OCI-M1 (cell line): Measurements from ENCODE around the gene ADAMTS9.

Experiments used
- DNase-seq: peaks from one replicate; lab custom pipeline; 2025; lab: John Stamatoyannopoulos, UW

The ADAMTS9 gene

DNA sequence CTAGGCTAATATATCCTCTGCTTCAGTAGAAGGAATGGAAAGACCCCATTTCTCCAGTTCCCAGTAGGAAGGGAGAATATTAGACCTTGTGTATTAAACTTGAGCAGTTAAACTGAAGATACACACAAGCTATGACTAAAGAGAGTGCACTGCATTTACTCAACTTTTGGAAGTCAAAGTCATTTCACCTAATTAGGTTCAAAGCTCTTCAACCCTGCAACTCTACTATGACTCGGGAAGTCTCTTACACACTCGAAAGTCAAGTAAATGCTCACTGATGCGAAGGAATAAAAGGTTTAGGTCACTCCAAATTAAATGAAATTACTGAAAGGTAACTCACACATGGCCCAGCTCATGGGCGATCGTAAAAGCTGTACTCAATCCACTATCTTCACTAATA lies 33.8 kb downstream of the ADAMTS9 start:
- DNase-seq = no peak

DNA sequence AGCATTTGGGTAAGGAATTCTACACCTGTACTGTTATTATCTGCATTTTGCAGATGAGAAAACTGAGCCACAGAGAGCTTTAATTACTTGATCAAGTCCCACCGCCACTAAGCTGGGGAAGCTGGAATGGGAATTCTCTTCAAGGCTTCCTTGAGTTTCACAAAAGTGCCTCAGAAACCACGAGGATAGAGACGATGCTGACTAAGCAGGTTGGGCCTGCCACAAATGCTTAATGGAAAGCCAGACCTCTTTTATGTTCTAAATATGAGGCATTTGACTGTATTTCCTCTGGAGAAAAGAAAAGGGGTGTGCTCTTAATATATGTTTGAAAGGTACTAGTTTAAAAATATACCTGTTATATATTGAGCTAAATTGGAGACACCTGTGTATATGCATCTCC lies 34.7 kb downstream of the ADAMTS9 start:
- no peak for DNase-seq

DNA sequence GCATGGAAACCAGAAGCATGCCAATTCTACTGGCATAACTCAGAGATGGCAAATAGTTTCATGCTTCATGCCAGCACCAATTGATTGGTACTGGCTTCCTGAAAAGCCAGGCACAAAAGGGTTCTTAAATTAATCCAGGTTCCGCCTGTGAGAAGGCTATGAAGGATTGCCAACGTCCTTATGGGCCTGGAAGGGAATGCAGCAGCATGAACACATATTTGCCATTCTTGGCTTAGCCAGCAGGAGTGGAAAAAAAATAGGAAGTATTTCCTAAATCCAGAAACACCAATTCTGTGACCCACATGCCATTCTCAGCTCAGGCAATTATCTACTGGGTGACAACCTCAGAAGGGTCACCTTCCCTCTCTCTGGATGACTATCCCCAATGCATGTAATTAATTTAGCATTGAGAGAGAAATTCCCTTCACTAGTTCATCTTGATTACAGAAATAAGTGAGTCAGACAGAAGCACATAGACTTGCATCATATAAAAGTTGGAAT lies 36.0 kb downstream of the ADAMTS9 start:
- DNase-seq = no peak

DNA sequence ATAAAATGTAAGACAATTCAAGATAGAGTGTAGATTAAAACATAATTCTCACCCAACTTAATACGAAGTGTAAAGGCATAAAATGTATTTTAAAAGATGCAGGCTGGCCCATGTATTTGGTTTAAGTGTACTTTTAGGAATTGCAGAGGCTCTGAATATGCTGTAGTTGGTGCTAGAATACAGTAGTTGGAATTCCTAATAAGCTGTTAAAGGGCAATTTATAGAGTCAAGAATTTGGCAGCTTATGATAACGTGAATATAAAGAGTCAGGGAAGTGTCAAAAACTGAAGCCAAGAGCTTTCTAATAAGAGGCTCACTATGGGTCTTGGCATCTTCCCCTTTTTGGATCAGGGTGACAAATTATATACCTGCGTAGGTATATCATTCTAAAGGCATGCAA lies 36.5 kb downstream of the ADAMTS9 start:
- DNase-seq = no peak

DNA sequence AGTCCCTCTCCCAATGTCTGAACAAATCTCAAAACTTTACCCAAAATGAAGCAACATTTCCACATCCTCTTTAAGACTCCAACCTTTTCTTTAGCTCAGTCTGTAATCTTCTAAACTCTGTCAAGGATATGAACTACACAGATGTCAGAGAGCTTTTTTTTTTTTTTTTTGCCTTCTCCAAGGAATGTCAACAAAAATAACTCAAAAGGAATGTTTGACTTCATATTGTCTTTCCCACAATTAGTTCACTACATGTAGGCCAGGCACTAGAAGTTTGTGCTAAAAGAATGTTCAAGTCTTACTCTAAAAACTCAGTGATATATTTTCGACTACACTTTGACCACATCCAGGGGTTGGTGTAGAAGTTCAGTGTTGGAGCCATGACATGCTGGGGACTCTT lies 37.1 kb downstream of the ADAMTS9 start:
- DNase-seq = no peak

DNA sequence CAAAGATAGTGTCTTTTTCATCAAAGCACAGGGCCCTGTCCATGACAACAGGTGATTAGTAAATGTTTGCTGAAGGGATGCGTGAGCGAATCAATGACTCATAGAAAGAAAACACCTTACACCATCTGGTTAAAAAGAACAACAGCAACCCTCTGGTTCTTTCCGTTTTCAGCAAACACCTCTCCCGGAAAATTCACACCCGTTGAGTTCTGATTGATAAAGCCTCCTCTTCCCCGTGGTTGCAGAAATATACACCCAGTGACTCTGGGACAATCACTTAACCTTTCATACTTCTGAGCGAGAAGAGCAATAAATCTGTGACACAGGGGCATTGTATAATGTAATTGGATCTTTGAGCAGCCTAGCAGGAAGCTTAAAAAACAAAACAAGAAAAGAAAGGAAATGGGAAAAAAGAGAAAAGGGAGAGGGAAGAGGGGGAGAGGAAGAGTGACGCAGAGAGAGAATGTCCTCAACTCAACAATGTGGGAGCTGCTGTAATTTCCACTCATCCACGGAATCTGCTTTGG lies 37.6 kb downstream of the ADAMTS9 start:
- DNase-seq = no peak

DNA sequence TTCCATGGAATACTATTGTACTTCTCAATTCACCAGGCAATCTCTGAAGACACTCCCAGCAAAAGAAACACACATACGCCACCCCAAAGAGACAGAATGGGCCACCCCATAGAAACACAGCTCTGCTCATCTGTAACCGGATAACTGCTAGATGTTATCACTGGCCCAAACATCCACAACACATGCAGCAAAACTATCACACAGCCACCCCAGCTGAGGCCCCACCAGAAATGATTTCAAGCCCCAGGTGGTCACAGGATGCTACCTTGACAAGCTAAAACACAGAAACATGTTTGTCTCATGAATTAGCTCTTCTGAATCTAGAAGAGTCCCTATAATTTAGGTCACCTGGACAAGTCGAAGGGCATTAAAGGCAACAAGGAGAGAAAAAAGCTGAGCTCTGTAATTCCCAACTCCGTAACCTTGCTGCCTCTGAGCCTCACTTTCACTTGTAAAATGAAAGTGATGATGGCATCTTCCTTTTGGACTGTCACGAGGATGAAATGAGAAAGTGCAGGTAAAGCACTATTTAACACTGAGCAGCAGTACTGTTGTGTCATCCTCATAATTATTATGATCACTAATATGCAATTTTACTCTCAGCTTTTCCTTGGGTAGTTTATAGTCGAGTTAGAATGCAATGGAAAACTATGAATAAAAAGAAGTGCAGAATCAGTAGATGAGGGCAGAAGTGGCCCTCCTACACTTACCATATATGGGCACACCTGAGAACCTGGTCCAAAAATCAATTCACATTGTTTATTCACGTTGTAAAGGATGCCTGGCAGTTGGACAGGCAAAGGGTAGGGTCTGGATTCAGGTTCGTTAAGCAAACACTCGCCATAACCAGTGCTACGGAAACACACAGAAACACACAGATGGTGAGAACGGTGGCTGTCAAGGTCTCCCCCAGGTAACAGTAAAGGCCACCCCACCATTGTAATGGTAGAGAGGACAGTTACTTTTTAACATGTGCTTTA lies 38.6 kb downstream of the ADAMTS9 start:
- DNase-seq = no peak

DNA sequence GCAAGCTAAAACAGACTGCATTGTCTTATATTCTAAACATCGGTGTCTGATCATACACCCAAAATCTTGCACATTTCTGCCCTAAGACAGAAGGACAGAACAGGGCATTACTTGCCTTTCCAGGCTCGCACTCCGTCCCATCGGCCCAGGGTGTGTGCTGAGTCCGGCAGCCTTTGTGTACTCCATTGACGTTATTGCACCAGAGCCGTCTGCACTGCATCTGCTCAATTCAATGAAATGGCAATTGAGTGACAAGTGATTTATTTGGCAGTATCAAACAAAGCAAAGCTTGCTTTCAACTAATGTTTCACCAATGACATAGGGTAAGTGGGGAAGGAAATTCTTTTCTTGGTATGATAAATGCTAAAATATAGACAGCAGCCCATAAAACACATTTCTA lies 40.0 kb downstream of the ADAMTS9 start:
- no peak for DNase-seq

DNA sequence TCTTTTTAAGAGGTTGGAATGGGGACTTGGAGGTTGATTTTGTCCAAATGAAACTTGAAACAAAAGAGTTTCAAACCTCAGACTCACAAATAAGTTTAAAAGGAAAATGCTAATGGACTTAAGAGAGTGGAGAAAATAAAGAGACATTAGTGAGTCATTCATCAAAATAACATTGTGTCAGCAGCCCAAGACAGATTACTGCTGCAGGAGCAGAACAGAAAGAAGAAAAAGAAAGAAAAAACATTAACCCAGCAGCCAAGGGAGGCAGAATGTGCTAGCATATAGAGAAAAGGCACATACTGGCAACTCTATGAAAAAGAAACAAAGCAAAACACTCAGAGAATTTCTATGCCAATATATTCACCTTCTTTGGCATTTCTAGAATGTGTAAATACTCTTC lies 42.6 kb downstream of the ADAMTS9 start:
- DNase-seq = no peak

DNA sequence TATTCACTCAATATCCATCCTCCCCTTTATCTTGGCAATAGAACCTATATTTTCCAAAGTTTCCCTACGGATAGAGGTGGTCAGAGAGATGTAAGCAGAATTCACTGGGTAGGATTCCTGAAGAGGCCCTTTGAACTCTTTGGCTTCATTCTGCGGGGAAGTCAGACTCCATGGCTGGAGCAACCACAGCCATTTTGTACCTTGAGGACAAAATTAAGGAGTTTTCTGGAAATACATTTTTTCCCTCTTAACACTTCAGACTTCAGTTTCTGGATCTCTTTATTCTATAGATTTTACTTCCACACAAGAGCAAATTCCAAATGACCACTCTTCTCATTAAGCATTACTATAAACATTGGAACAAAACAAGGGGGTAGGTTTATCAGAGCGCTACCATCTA lies 43.3 kb downstream of the ADAMTS9 start:
- DNase-seq = no peak

DNA sequence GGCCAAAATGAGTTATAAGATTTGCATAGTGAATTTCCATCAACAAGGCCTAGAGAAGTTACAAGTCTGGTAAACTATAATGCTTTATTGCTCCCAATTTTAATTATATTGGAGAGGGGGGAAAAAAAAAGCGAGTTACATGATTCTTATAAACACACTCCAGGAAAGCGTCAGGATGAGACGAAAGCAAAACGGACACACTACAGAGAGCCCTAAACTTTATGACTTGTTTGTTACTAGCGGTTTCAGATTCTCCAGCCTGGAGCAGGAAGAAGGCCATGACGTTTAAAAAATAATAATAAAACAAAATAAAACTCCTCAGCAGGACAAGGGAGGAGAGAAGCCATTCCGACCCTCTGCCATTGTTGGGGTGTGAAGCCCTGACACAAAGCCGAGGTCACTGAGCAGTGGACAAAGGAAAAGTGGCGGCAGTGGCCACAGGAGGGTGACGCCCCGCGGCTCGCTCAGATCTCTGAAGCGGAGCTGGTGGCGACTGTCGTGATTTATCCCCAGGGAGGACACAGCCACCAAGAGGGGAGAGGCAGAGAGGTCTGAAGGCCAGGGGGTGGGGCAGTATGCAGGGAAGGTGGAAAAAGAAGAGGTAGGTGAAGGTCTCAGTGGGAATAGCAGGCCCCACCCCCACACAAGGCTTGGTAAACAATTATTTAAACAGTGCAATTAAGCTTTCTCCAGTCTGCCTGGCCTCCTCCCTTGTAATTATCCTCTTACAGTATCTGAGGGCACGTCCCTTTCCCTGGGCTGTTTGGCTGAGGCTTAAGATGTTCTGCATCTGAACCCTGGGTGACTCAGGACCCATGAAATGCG lies 45.3 kb downstream of the ADAMTS9 start:
- DNase-seq = no peak

DNA sequence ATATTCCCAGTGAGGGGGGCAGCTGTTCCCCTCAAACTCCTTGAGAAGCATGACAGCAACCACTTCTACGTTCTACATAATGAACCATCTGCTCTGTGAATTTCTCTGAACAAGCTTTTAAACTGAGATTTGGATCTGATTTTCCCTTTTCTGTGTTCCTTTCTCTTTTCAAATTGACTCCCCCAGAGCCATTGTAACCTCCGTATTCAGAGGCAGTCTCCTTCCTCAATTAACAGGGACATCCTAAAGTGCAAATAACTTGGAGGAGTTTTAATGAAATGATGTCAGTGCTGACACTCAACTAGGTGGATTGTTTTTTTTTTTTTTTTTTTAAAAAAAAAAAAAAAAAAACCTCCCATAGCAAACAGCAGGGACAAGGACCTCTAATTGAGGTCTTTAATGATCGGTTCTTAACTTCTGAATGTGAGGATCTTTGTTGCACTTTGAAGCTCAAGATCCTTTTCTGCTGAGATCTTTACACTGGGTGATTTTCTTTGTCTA lies 48.8 kb downstream of the ADAMTS9 start:
- no peak for DNase-seq

DNA sequence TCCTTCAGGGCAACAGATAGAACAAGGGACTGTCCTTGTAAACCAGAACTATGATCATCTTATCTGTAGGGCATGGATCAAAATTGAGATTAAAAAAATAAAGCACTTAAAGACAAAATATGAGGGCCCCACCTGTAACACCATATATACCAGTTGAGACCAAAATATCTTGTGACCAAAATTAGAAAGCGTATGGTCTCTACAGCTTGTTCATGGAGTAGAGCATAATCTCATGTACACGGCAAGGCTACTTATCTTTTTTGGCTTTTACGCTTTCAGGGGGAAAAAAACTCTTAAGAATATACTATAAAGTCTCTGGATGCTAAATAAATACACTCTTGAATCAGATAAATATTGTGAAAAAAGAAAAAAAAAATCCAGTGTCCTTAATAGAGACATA lies 49.3 kb downstream of the ADAMTS9 start:
- no peak for DNase-seq

DNA sequence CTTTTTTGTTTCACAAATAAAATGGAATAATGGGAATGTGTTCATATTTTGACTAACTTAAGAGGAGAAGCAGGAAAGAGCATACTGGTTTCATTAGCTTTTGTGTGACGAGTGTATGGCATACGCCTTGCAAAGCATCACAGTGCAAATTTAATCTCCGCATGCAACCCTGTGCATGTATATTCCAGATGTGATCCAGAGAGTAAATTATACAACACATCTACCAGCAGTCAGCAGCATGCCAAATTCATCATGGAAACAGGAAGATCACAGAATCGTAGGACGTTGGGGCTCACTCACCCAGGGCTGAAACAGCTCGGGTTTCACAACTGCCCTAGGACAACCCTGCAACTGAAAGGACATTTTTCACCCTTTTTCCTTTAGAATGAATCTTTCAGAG lies 53.4 kb downstream of the ADAMTS9 start:
- DNase-seq = no peak

DNA sequence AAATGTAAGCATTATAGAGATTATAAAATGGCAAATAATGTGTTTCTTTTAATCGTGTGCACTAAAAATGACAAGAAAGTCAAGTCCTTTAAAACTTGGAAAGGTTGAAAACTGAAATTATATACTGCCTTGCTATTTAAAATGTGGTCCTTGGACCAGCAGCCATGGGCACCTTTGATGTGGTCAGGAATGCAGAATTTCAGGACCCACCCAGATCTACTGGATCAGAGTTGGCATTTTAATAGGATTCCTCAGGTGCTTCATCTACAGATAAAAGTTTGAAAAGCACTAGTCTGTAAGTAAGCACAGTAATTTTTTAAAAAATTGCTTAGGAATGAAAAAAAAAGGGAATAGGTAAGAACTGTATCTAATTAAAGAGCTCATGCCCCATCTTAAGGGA lies 55.8 kb downstream of the ADAMTS9 start:
- no peak for DNase-seq

DNA sequence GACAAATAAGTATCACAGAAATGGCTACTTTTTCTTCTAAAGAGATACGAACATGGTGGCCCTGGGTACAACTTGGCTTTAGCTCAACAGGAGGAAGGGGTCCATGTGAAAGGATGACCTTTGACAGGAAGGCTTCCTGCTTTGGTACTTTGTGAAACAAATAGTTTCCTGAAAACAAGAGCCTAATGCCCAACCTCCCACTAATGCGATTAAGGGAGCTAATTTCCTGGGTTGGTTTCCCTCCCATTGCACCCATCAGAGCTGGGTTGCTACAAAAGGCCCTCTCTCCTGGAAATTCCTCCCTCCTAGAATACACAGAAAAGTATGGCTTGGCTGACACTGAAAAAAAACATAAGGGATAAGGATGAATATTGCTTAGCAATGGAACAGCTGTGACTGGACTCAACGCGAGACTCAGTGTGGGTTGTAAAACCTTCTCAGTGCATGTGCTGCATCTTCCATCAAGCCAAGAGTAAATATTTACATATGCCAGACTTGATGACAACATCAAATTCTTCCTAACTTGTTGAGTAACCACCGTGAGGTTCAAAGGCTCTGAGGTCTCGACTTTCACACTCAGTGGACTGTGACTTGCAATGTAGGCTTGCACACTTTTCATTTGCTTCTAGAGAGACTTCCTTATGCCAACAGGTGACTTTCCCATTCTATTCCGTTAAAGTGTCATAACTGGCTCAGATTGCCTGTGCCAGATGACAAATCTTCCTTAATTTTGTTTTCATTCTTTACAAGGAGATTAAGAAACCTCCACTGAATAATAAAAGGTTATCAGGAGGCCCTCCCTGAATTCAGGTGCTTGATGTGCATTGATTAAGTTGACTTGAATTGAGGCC lies 60.1 kb downstream of the ADAMTS9 start:
- DNase-seq = no peak

DNA sequence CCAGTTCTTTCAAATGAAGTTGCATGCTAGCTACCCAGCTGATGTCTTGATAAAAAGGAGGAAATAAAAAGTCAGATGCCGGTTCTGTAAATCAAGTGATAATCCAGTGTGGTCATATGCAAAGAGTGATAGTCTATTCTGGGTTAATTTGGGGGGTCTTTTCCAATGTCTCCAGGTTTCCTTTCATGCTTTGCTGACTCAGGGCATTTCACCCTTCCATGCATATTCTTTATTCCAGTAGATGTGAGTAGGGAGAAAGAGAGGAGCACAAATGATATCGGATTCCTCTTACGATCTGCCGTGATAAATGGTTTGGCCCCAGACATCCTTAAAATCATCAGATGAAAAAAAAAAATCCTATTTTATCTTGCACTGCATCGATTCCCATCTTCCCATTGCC lies 60.8 kb downstream of the ADAMTS9 start:
- no peak for DNase-seq

DNA sequence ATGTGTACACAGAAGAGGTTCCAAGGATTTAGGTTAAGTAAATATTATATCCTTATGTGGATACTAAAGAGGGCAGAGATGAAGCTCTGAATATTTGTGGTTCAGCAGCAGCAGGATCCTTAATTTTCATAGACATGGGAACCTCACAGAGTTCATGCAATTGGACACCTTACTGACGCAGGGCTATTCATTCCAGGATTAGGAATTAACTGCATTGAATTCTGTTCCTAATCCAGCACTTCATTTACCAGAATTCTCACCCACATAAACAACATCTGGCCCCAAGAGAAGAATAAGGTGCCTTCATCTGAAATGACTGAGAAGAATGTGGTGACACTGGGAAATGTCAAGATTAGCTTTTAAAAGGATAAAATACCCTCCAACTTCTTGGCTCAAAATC lies 62.4 kb downstream of the ADAMTS9 start:
- no peak for DNase-seq

DNA sequence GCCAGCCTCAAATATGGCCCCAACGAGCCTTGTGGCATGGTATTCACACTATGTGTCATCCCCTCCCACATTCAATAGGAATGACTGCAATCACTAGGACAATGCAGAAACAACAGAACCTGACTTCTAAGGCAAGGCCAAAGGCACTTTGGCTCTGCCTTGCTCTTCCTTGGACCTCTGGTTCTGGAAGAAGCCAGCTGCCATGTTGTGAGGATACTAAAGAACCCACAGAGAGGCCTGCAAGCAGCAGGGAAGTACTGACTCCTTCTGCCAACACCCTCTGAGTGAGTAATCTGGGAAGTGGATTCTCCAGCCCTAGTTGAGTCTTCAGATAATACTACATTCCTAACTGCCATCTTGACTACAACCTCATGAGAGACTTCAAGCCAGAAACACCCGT lies 64.7 kb downstream of the ADAMTS9 start:
- no peak for DNase-seq

DNA sequence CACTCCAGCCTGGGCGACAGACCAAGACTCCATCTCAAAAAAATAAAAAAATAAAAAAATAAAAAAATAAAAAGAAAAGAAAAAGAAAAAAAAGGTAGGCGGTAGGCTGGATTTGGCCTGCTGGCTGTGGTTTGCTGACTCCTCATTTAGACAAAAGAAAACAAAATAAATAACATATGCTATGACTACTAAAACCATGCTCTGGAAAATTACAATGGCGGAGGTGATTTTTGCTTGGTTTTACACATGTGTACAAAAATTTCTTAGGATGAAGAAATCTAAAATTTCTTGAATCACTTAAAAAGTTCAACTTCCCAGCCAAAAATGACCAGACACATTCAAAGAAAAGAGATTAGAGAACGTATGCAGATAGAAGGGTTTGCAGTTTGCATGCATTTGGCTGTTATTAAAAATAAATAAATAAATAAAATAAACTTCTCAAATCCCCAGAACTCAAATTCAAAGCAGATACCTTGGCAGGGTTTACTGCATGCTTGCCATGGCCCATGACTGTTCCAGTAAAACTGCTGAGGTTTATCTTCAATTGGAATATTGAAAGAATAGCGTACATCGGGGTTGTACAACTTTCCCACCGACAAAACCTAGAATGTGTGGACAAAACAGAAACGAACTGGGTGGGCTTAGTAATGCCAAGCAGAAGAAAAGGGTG lies 65.9 kb downstream of the ADAMTS9 start:
- DNase-seq = no peak

DNA sequence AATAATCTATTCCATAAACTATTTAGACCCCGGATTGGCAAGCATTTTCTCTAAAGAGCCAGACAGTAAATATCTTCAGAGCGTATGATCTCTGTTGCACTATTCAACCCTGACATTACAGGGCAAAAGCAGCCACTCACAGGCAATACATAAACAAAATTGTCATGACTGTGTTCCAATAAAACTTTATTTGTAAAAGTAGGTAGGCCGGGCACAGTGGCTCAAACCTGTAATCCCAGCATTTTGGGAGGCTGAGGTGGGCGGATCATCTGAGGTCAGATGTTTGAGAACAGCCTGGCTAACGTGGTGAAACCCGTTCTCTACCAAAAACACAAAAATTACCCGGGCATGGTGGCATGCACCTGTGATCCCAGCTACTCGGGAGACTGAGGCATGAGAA lies 66.5 kb downstream of the ADAMTS9 start:
- no peak for DNase-seq
